ENCODE data around the gene TRMT5.

Gene TRMT5

DNA sequence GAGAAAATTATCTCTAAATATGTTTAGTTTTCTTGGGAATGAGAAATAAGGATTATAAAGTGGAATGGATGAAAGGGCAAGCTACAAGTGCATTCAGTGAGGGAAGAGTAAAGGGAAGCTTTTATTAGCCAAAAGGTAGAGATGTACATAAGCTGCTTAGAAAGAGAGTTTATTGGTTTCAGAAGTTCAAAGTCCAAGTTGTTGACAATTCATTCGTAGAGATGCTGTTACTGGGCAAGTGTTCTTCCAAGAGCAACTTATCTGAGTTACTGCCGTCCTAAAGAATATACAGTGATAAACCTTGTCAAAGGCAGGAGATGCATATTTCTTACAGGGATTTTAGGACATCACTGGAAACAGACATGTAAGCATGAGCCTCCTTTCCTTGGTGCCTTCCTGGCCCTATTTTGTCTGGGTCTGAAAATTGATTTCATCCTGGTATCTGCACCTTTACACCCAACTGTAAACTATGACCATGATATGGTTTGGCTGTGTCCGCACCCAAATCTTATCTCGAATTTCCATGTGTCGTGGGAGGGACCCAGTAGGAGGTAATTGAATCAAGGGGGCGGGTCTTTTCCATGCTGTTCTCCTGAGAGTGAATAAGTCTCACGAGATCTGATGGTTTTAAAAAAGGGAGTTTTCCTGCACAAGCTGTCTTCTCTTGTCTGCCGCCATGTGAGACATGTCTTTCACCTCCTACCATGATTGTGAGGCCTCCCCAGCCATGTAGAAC lies 46.8 kb downstream of the TRMT5 start:
- H3K4me1 ChIP-seq (ENCODE audit: control insufficient read depth, insufficient read depth, low read length): no peaks in the 10 kb centered on the region
- H3K9ac ChIP-seq (ENCODE audit: low read length in 2 of 2): no peak overlapping the region
- H3K27ac ChIP-seq (ENCODE audit: low read length): no peak overlapping the region
- no peaks in the 10 kb centered on the region for H3K27me3 ChIP-seq (ENCODE audit: control insufficient read depth in 1 of 2, insufficient read depth in 2 of 2, low read length in 2 of 2)
- no peaks in the 10 kb centered on the region for H3K9me3 ChIP-seq (ENCODE audit: control insufficient read depth in 2 of 2, low read length in 2 of 2)
- no peak overlapping the region for H3K4me3 ChIP-seq (ENCODE audit: low read length in 2 of 2)
- no peaks in the 10 kb centered on the region for H3K36me3 ChIP-seq (ENCODE audit: control insufficient read depth in 2 of 2, insufficient read depth in 2 of 2, low read length in 2 of 2)

DNA sequence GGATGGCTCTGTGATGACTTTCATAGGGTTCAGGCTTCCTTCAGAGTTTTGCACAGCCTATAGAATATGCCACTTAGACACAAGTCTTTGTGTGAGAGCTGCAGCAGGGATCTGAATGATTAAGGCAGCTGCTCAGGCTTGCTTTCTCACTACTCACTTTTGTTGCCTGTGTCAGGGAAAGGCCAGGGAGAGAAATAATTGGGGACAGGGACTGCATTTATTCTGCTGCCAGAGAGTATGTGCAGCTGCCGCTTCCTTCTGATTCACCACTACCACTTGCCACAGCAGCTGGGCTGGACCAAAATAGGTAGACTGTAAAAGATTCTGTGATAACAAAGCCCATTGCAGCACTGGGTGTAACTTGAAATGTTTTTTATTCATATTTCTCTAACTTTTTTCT lies 49.7 kb downstream of the TRMT5 start:
- no peaks in the 10 kb centered on the region for H3K9me3 ChIP-seq (ENCODE audit: control insufficient read depth in 2 of 2, low read length in 2 of 2)
- H3K27me3 ChIP-seq (ENCODE audit: control insufficient read depth in 1 of 2, insufficient read depth in 2 of 2, low read length in 2 of 2): no peaks in the 10 kb centered on the region
- no peaks in the 10 kb centered on the region for H3K36me3 ChIP-seq (ENCODE audit: control insufficient read depth in 2 of 2, insufficient read depth in 2 of 2, low read length in 2 of 2)
- no peak overlapping the region for H3K4me3 ChIP-seq (ENCODE audit: low read length in 2 of 2)
- no peak overlapping the region for H3K9ac ChIP-seq (ENCODE audit: low read length in 2 of 2)
- no peak overlapping the region for H3K27ac ChIP-seq (ENCODE audit: low read length)
- no peaks in the 10 kb centered on the region for H3K4me1 ChIP-seq (ENCODE audit: control insufficient read depth, insufficient read depth, low read length)

DNA sequence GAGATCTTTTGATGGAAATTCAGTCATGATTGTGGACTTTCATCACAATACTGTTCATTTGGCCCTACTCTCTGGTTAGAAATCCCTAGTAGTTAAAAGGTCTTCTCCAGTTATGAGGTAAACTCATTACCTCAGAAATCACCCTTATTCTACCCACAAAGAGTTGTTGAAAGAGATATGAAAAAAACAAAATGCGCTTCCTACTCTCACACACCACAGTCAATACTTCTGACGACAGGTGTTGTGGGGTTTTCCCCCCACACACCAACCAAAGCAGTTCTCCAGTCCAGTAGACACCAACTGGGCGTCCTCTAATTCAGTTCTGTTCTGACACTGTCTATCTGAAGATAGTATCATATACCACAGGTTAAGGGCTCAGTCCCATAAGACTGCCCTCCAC lies 54.9 kb downstream of the TRMT5 start:
- H3K27ac ChIP-seq (ENCODE audit: low read length): no peak overlapping the region
- no peak overlapping the region for H3K4me3 ChIP-seq (ENCODE audit: low read length in 2 of 2)
- no peak overlapping the region for H3K9ac ChIP-seq (ENCODE audit: low read length in 2 of 2)
- H3K36me3 ChIP-seq (ENCODE audit: control insufficient read depth in 2 of 2, insufficient read depth in 2 of 2, low read length in 2 of 2): no peaks in the 10 kb centered on the region
- H3K9me3 ChIP-seq (ENCODE audit: control insufficient read depth in 2 of 2, low read length in 2 of 2): no peaks in the 10 kb centered on the region
- H3K4me1 ChIP-seq (ENCODE audit: control insufficient read depth, insufficient read depth, low read length): no peaks in the 10 kb centered on the region
- no peaks in the 10 kb centered on the region for H3K27me3 ChIP-seq (ENCODE audit: control insufficient read depth in 1 of 2, insufficient read depth in 2 of 2, low read length in 2 of 2)

DNA sequence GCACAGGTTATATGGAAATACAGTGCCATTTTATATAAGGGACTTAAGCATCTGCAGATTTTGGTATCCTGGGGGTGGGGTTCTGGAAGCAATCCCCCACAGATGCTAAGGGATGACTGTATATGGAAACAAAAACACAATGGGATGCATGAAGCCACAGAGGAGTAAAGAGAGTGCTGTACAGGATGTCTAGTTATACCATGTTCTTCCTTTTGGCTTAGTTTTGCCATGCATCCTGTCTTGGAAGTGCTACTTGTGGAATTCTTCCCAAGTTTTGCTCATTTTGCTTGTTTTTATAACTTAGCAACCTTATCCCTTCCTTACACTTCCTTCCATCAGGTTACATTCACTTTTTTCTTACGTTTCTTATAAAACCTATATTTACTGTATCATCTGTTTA lies 55.6 kb downstream of the TRMT5 start:
- H3K9ac ChIP-seq (ENCODE audit: low read length in 2 of 2): no peak overlapping the region
- no peak overlapping the region for H3K27ac ChIP-seq (ENCODE audit: low read length)
- no peaks in the 10 kb centered on the region for H3K4me1 ChIP-seq (ENCODE audit: control insufficient read depth, insufficient read depth, low read length)
- no peaks in the 10 kb centered on the region for H3K36me3 ChIP-seq (ENCODE audit: control insufficient read depth in 2 of 2, insufficient read depth in 2 of 2, low read length in 2 of 2)
- no peaks in the 10 kb centered on the region for H3K27me3 ChIP-seq (ENCODE audit: control insufficient read depth in 1 of 2, insufficient read depth in 2 of 2, low read length in 2 of 2)
- no peaks in the 10 kb centered on the region for H3K9me3 ChIP-seq (ENCODE audit: control insufficient read depth in 2 of 2, low read length in 2 of 2)
- no peak overlapping the region for H3K4me3 ChIP-seq (ENCODE audit: low read length in 2 of 2)

DNA sequence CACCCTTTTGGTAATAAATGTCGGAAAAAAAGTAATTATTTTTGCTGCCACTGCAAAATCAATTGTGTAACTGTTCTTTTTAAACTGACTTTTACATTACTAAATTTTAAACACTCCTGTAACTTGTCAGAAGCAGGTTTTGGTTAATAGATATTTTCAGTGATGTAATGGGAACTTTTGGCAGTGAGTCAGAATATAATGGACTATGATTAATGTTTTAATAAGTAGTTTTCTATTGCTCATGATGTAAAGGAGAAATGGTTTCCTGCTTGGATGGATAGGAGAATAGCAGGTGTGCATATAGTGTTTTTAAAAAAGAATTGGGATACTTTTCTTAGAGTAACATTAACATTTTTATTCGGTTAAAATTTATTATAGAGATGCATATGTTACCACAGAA lies 58.8 kb downstream of the TRMT5 start:
- H3K9me3 ChIP-seq (ENCODE audit: control insufficient read depth in 2 of 2, low read length in 2 of 2): no peaks in the 10 kb centered on the region
- H3K4me3 ChIP-seq (ENCODE audit: low read length in 2 of 2): no peak overlapping the region
- H3K27ac ChIP-seq (ENCODE audit: low read length): no peak overlapping the region
- H3K9ac ChIP-seq (ENCODE audit: low read length in 2 of 2): no peak overlapping the region
- H3K27me3 ChIP-seq (ENCODE audit: control insufficient read depth in 1 of 2, insufficient read depth in 2 of 2, low read length in 2 of 2): no peaks in the 10 kb centered on the region
- H3K36me3 ChIP-seq (ENCODE audit: control insufficient read depth in 2 of 2, insufficient read depth in 2 of 2, low read length in 2 of 2): no peaks in the 10 kb centered on the region
- H3K4me1 ChIP-seq (ENCODE audit: control insufficient read depth, insufficient read depth, low read length): no peaks in the 10 kb centered on the region
